Brain pericyte (primary cell): ENCODE data around the gene EIF4G3.
"Not testable (repeated sequence)": the region's sequence is repeated elsewhere in the genome, so short reads cannot be mapped to it uniquely, and the experiment has no call there.

Experiments used
- DNase-seq: peaks from one replicate; pipeline ENCODE4 v3.0.0-alpha.2; 2012; ENCODE audit warnings: low read depth, low spot score

The EIF4G3 gene

GRCh38 chr1:20882837-20883236 lies 293.9 kb downstream of the EIF4G3 start:
- DNase-seq = no peak

- no peak for DNase-seq
These were observed 297.9 kb downstream of the EIF4G3 start for GRCh38 chr1:20878799-20879198.

GRCh38 chr1:20875198-20875973 lies 301.3 kb downstream of the EIF4G3 start:
- no peak for DNase-seq

GRCh38 chr1:20873311-20873710 lies 303.4 kb downstream of the EIF4G3 start:
- no peak for DNase-seq

GRCh38 chr1:20871419-20871818 lies 305.3 kb downstream of the EIF4G3 start:
- no peak for DNase-seq

GRCh38 chr1:20870718-20871117 lies 306.0 kb downstream of the EIF4G3 start:
- DNase-seq = no peak

- no peak for DNase-seq
These were observed 308.4 kb downstream of the EIF4G3 start for GRCh38 chr1:20868263-20868662.

- no peak for DNase-seq
These were observed 308.9 kb downstream of the EIF4G3 start for GRCh38 chr1:20867847-20868246.

GRCh38 chr1:20867062-20867461 lies 309.6 kb downstream of the EIF4G3 start:
- no peak for DNase-seq

- no peak for DNase-seq
These were observed 311.7 kb downstream of the EIF4G3 start for GRCh38 chr1:20865001-20865400.

- DNase-seq = no peak
These were observed 322.2 kb downstream of the EIF4G3 start for GRCh38 chr1:20854529-20854928.

- not testable (repeated sequence) for DNase-seq
These were observed 324.9 kb downstream of the EIF4G3 start for GRCh38 chr1:20851791-20852190.

GRCh38 chr1:20850021-20850420 lies 326.7 kb downstream of the EIF4G3 start:
- DNase-seq = no peak

GRCh38 chr1:20849100-20849499 lies 327.6 kb downstream of the EIF4G3 start:
- DNase-seq = no peak

- no peak for DNase-seq
These were observed 328.5 kb downstream of the EIF4G3 start for GRCh38 chr1:20848162-20848561.

- no peak for DNase-seq
These were observed 329.1 kb downstream of the EIF4G3 start for GRCh38 chr1:20847611-20848080.

GRCh38 chr1:20846461-20847374 lies 330.0 kb downstream of the EIF4G3 start:
- DNase-seq = no peak

- no peak for DNase-seq
These were observed 336.0 kb downstream of the EIF4G3 start for GRCh38 chr1:20840731-20841130.

GRCh38 chr1:20837554-20838192 lies 339.0 kb downstream of the EIF4G3 start:
- no peak for DNase-seq

GRCh38 chr1:20836230-20836629 lies 340.5 kb downstream of the EIF4G3 start:
- no peak for DNase-seq

- DNase-seq = no peak
These were observed 341.9 kb downstream of the EIF4G3 start for GRCh38 chr1:20834780-20835179.

- no peak for DNase-seq
These were observed 342.5 kb downstream of the EIF4G3 start for GRCh38 chr1:20834192-20834591.
